K562 (cell line): ENCODE results near the gene SNX30. TPM values are rescaled to one million over a fixed set of nuclear protein-coding genes. Genes with fewer than 3 reads are reported as not detected.

Experiments used
- MEIS2 ChIP-seq: fragments of 450-650 bp; IDR thresholded peaks from 2 replicates; pipeline ENCODE4 v1.6.1; 2014; ENCODE audit warnings: mild to moderate bottlenecking; ENCODE audit not compliant: partially characterized antibody
- REST ChIP-seq, 2 experiments: fragments of 450-650 bp; formaldehyde crosslinking in 1 of 2; IDR thresholded peaks; 2 replicates each; pipeline versions ENCODE4 v1.4.0 to v1.6.1; 2014 to 2020; ENCODE audit warnings: mild to moderate bottlenecking in 2 of 2, borderline replicate concordance in 1 of 2, low read depth in 1 of 2
- SMC3 ChIP-seq: conservative IDR thresholded peaks from 2 replicates; pipeline ENCODE4 v1.6.1; 2011; ENCODE audit warnings: low read depth, low read length, improper control_type of control experiment; ENCODE audit not compliant: insufficient read depth
- ZBTB49 ChIP-seq: sonication (generic); formaldehyde crosslinking; IDR thresholded peaks from 2 replicates; pipeline ENCODE4 v1.8.0; 2022; ENCODE audit warnings: missing genetic modification reagents, mild to moderate bottlenecking, borderline replicate concordance
- polyA plus RNA-seq, 8 experiments: library from polyadenylated mRNA; depleted of rRNA in 4 of 8; stranded (reverse) in 5 of 8; unstranded in 3 of 8; fragments of >200 nt; fragmentation: Nextera tagmentation in 2 of 8; fragmentation: Illumina TruSeq in 1 of 8; extraction: Ambion mirVana in 2 of 8; extraction: Trizol in 1 of 8; gene quantifications; 2 replicates each; pipeline versions ENCODE4 v1.2.1 to v1.2.3, GENCODE V29; 2011 to 2014; ENCODE audit warnings: inconsistent platforms in 1 of 8, missing spikeins in 1 of 8
- total RNA-seq, 7 experiments: library from RNA; depleted of rRNA in 6 of 7; stranded (reverse); fragments of >200 nt in 6 of 7; fragmentation: Illumina TruSeq in 2 of 7; extraction: Trizol in 2 of 7; gene quantifications; 2 replicates each; pipeline versions ENCODE4 v1.2.1 to v1.2.3, GENCODE V29; 2011 to 2021; ENCODE audit warnings: low replicate concordance in 1 of 7

The SNX30 gene
- total and polyA plus RNA-seq, 9 of the 15 experiments (the other 6 are each of a cell fraction or from before 2014, with no cell fraction given), result 0.76 to 5.9 (median 3.3) TPM

- TF ChIP-seq REST (IDR thresholded peaks at IDR 0.05; ENCODE audit: borderline replicate concordance) (peak; percentile 54; the same call in 1 of the 2 replicates), REST (CRISPR knock-in tag; IDR thresholded peaks at IDR 0.05; ENCODE audit: low read depth) (no peak), ZBTB49 (CRISPR knock-in tag) (no peak), SMC3 (peak; percentile 37; the same call in 1 of the 2 replicates), MEIS2 (peak; percentile 27)
Observed at GRCh38 chr9:112887381-112887780, 136.8 kb downstream of the SNX30 start (continued).
